OCI-LY3 (cell line): ENCODE measurements around the gene DNAI2.

Source experiments
- H2AFZ ChIP-seq: fragments of 200-600, 300-600 bp; shearing (Covaris generic); 2 replicates; pipeline ENCODE4 v1.6.0; 2014; ENCODE audit warnings: antibody characterized with exemption, low read depth, low read length
- H3K27ac ChIP-seq: fragments of 200-600, 300-600 bp; sonication (generic); 2 replicates; pipeline ENCODE4 v1.5.1; 2014; ENCODE audit warnings: mild to moderate bottlenecking, low read length, moderate library complexity, mixed read lengths
- H3K27me3 ChIP-seq: fragments of 200-600, 300-600 bp; sonication (generic); 2 replicates; pipeline ENCODE4 v1.6.1; 2014; ENCODE audit warnings: low read depth, low read length, mixed read lengths
- H3K36me3 ChIP-seq: fragments of 200-600, 300-600 bp; sonication (generic); replicated peaks from 2 replicates; pipeline ENCODE3; 2014; ENCODE audit warnings: low read depth, low read length, mixed read lengths
- H3K4me1 ChIP-seq: fragments of 300-600, 200-600 bp; sonication (generic); 2 replicates; pipeline ENCODE4 v1.6.1; 2014; ENCODE audit warnings: low read length, mixed read lengths
- H3K4me2 ChIP-seq: fragments of 200-600, 300-600 bp; sonication (generic); 2 replicates; pipeline ENCODE4 v1.6.1; 2014; ENCODE audit warnings: low read length, mixed read lengths
- H3K4me3 ChIP-seq: fragments of 300-600, 200-600 bp; sonication (generic); 2 replicates; pipeline ENCODE4 v1.5.1; 2014; ENCODE audit warnings: antibody characterized with exemption, mild to moderate bottlenecking, low read length, moderate library complexity
- H3K79me2 ChIP-seq: fragments of 300-600, 200-600 bp; shearing (Covaris generic); 2 replicates; pipeline ENCODE4 v1.6.1; 2014; ENCODE audit warnings: mild to moderate bottlenecking, low read length, mixed read lengths
- H3K9ac ChIP-seq: fragments of 300-600, 200-600 bp; shearing (Covaris generic); 2 replicates; pipeline ENCODE4 v1.6.0; 2014; ENCODE audit warnings: mild to moderate bottlenecking, low read length, moderate library complexity
- H3K9me3 ChIP-seq: fragments of 200-600, 300-600 bp; shearing (Covaris generic); 2 replicates; pipeline ENCODE4 v1.6.1; 2014; ENCODE audit warnings: low read length, mixed read lengths; ENCODE audit not compliant: insufficient read depth
- H4K20me1 ChIP-seq: fragments of 200-600, 300-600 bp; sonication (generic); 2 replicates; pipeline ENCODE4 v1.6.1; 2016; ENCODE audit warnings: low read length, mixed read lengths; ENCODE audit not compliant: insufficient read depth
- CTCF ChIP-seq: fragments of 200-600, 300-600 bp; sonication (generic); IDR thresholded peaks from 2 replicates; pipeline ENCODE4 v1.5.1; 2014; ENCODE audit warnings: antibody characterized with exemption, low read length, low read depth
- EZH2phosphoT487 ChIP-seq: fragments of 200-600 bp; shearing (Covaris generic); IDR thresholded peaks from 2 replicates; pipeline ENCODE4 v1.6.1; 2018; ENCODE audit warnings: antibody characterized with exemption, mixed run types, low read depth

The DNAI2 gene

GRCh38 chr17:74345433-74346241 is 71.6 kb downstream of the DNAI2 start:
- no peaks in the 10 kb centered on the region; the same call in 1 of the 2 replicates for H3K27me3 ChIP-seq
- H3K4me2 ChIP-seq = no peak overlapping the region
- H4K20me1 ChIP-seq = no peaks in the 10 kb centered on the region
- no peak overlapping the region for H3K9ac ChIP-seq
- H3K36me3 ChIP-seq = no peaks in the 10 kb centered on the region
- H3K9me3 ChIP-seq = no peaks in the 10 kb centered on the region
- TF ChIP-seq EZH2phosphoT487 (no peak), CTCF (no peak)
- H3K4me3 ChIP-seq = no peak overlapping the region
- no peaks in the 10 kb centered on the region for H3K79me2 ChIP-seq
- no peak overlapping the region for H2AFZ ChIP-seq
- H3K4me1 ChIP-seq = no peaks in the 10 kb centered on the region
- no peak overlapping the region for H3K27ac ChIP-seq

GRCh38 chr17:74347646-74348045 is 73.6 kb downstream of the DNAI2 start:
- H3K4me3 ChIP-seq = no peak overlapping the region
- TF ChIP-seq EZH2phosphoT487 = no peak
- H3K9me3 ChIP-seq = no peaks in the 10 kb centered on the region
- H3K79me2 ChIP-seq = no peaks in the 10 kb centered on the region
- H2AFZ ChIP-seq = no peak overlapping the region
- no peak overlapping the region for H3K27ac ChIP-seq
- H3K4me1 ChIP-seq = no peaks in the 10 kb centered on the region
- H3K36me3 ChIP-seq = no peaks in the 10 kb centered on the region
- H3K4me2 ChIP-seq = no peak overlapping the region
- no peaks in the 10 kb centered on the region for H4K20me1 ChIP-seq
- no peak overlapping the region for H3K9ac ChIP-seq
- no peaks in the 10 kb centered on the region for H3K27me3 ChIP-seq

GRCh38 chr17:74349120-74349519 is 75.1 kb downstream of the DNAI2 start:
- Histone ChIP-seq H3K9me3 (no peaks in the 10 kb centered on the region), H3K4me2 (no peak overlapping the region), H3K9ac (no peak overlapping the region), H3K4me1 (no peaks in the 10 kb centered on the region), H4K20me1 (no peaks in the 10 kb centered on the region), H3K36me3 (no peaks in the 10 kb centered on the region), H3K79me2 (no peaks in the 10 kb centered on the region), H3K27ac (no peak overlapping the region), H3K4me3 (no peak overlapping the region), H2AFZ (no peak overlapping the region), H3K27me3 (no peaks in the 10 kb centered on the region; the same call in 1 of the 2 replicates)
- TF ChIP-seq EZH2phosphoT487 (no peak), CTCF (no peak)

DNA sequence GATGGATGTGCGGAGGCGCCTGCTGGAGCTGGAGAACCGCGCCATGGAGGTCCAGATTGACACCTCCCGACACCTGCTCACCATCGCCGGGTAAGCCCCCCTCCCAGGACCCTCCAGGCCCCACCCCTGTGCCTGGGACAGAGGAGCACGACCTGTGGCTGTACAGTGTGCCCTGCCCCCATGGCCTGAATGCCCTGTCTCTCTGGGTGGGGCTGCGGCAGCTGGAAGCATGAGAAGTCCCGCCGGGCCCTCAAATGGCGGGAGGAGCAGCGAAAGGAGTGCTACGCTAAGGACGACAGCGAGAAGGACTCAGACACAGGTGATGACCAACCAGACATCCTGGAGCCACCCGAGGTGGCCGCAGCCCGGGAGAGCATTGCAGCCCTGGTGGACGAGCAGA is 76.5 kb downstream of the DNAI2 start:
- Histone ChIP-seq H3K9ac (no peak overlapping the region), H3K27ac (no peak overlapping the region), H3K79me2 (no peaks in the 10 kb centered on the region), H3K36me3 (no peaks in the 10 kb centered on the region), H4K20me1 (no peaks in the 10 kb centered on the region), H3K9me3 (no peaks in the 10 kb centered on the region), H2AFZ (no peak overlapping the region), H3K4me3 (no peak overlapping the region), H3K4me1 (no peaks in the 10 kb centered on the region), H3K27me3 (no peaks in the 10 kb centered on the region; the same call in 1 of the 2 replicates), H3K4me2 (no peak overlapping the region)
- TF ChIP-seq EZH2phosphoT487 (no peak), CTCF (no peak)
